Myocyte (in vitro differentiated cells): ENCODE results near the gene BST1. TPM values are rescaled to one million over a fixed set of nuclear protein-coding genes. Genes with fewer than 3 reads are reported as not detected.
A peak's percentile ranks its signal among the peaks of the same experiment; 100 is the strongest.
"Not testable (repeated sequence)": the region's sequence is repeated elsewhere in the genome, so short reads cannot be mapped to it uniquely, and the experiment has no call there.

Experiments
- DNase-seq: peaks from one replicate; pipeline ENCODE4 v3.0.0-alpha.2; 2012; ENCODE audit warnings: low read depth
- total RNA-seq: library from RNA; depleted of rRNA; stranded (reverse); fragments of >200 nt; gene quantifications from 2 replicates; pipeline ENCODE4 v1.2.3, GENCODE V29; 2014

The BST1 gene
- total RNA-seq, 1 donor from 2014 or later, result 1.4 TPM

GRCh38 chr4:15706646-15707362, 3.9 kb downstream of the BST1 start:
- no peak for DNase-seq

- DNase-seq, result no peak
Observed at GRCh38 chr4:15707363-15707715, 4.5 kb downstream of the BST1 start.

- no peak for DNase-seq
Observed at GRCh38 chr4:15711762-15712161, 8.9 kb downstream of the BST1 start.

- DNase-seq, result no peak
Observed at GRCh38 chr4:15712214-15712613, 9.3 kb downstream of the BST1 start.

GRCh38 chr4:15714141-15714540, 11.3 kb downstream of the BST1 start:
- no peak for DNase-seq

- DNase-seq, result peak; percentile 31
Observed at GRCh38 chr4:15714646-15715435, 12.0 kb downstream of the BST1 start.

GRCh38 chr4:15716115-15716514, 13.2 kb downstream of the BST1 start:
- DNase-seq, result no peak

GRCh38 chr4:15717086-15717485, 14.2 kb downstream of the BST1 start:
- no peak for DNase-seq

GRCh38 chr4:15717657-15718416, 15.0 kb downstream of the BST1 start:
- no peak for DNase-seq

- DNase-seq, result no peak
Observed at GRCh38 chr4:15718465-15718864, 15.6 kb downstream of the BST1 start.

GRCh38 chr4:15718959-15719358, 16.1 kb downstream of the BST1 start:
- no peak for DNase-seq

GRCh38 chr4:15719506-15719905, 16.6 kb downstream of the BST1 start:
- DNase-seq, result no peak

GRCh38 chr4:15720851-15721250, 18.0 kb downstream of the BST1 start:
- no peak for DNase-seq

GRCh38 chr4:15725608-15726007, 22.7 kb downstream of the BST1 start:
- no peak for DNase-seq

- peak; percentile 67 for DNase-seq
Observed at GRCh38 chr4:15729910-15730533, 27.2 kb downstream of the BST1 start.

- not testable (repeated sequence) for DNase-seq
Observed at GRCh38 chr4:15733061-15733460, 30.2 kb downstream of the BST1 start.

- DNase-seq, result no peak
Observed at GRCh38 chr4:15735536-15735935, 32.7 kb downstream of the BST1 start.

- no peak for DNase-seq
Observed at GRCh38 chr4:15736514-15737050, 33.7 kb downstream of the BST1 start.

GRCh38 chr4:15737255-15737654, 34.4 kb downstream of the BST1 start:
- no peak for DNase-seq

GRCh38 chr4:15738877-15739276, 36.0 kb downstream of the BST1 start:
- DNase-seq, result no peak

- no peak for DNase-seq
Observed at GRCh38 chr4:15740764-15741404, 38.0 kb downstream of the BST1 start.
